Transverse colon (tissue), 4 donors: Measurements from ENCODE around the gene ENDOG. TPM values are rescaled to one million over a fixed set of nuclear protein-coding genes. Genes with fewer than 3 reads are reported as not detected.
"Not testable (repeated sequence)": the region's sequence is repeated elsewhere in the genome, so short reads cannot be mapped to it uniquely, and the experiment has no call there.

Experiments used
- DNase-seq: peaks from one replicate; pipeline ENCODE4 v3.0.0-alpha.2; 2019
- H3K27ac ChIP-seq, 4 donors: fragments of 200-600 bp; sonication (generic); 2 replicates each; pipeline ENCODE4 v1.5.1; 2016 to 2018; ENCODE audit warnings: inconsistent platforms in 4 of 4
- H3K27me3 ChIP-seq: fragments of 200-600 bp; sonication (generic); 2 replicates; pipeline ENCODE4 v1.5.1; 2017; ENCODE audit warnings: inconsistent platforms
- H3K36me3 ChIP-seq, 4 donors: fragments of 200-600 bp; sonication (generic); 2 replicates each; pipeline ENCODE4 v1.5.1; 2017 to 2019; ENCODE audit warnings: inconsistent platforms in 4 of 4
- H3K4me1 ChIP-seq, 4 donors: fragments of 200-600 bp; sonication (generic); 2 replicates each; pipeline ENCODE4 v1.5.1; 2017 to 2020; ENCODE audit warnings: inconsistent platforms in 4 of 4
- H3K4me3 ChIP-seq, 4 donors: fragments of 200-600 bp; sonication (generic); 1 replicate in 1 of 4; 2 replicates in 3 of 4; pipeline versions ENCODE4 v1.5.1 to v1.6.1; 2017 to 2019; ENCODE audit warnings: inconsistent platforms in 4 of 4
- H3K9me3 ChIP-seq, 2 donors: fragments of 200-600 bp; sonication (generic); 2 replicates each; pipeline ENCODE4 v1.5.1; 2017 to 2019; ENCODE audit warnings: inconsistent platforms in 2 of 2
- CTCF ChIP-seq, 5 experiments: fragments of 200-600 bp in 3 of 5; fragments of 450-650 bp in 2 of 5; sonication (generic) in 3 of 5; IDR thresholded peaks; 1 replicate in 2 of 5; 2 replicates in 3 of 5; pipeline ENCODE4 v1.5.1; 2016 to 2017; ENCODE audit warnings: antibody characterized with exemption in 5 of 5, inconsistent platforms in 3 of 5, mild to moderate bottlenecking in 2 of 5, moderate library complexity in 1 of 5
- EP300 ChIP-seq: sonication (generic); formaldehyde crosslinking; IDR thresholded peaks from one replicate; pipeline ENCODE4 v1.6.1; 2017; ENCODE audit warnings: antibody characterized with exemption, low read depth
- POLR2A ChIP-seq: fragments of 450-650 bp; IDR thresholded peaks from one replicate; pipeline ENCODE4 v1.6.1; 2016; ENCODE audit warnings: antibody characterized with exemption, mild to moderate bottlenecking, moderate library complexity
- POLR2AphosphoS5 ChIP-seq, 3 donors: sonication (generic); formaldehyde crosslinking; IDR thresholded peaks; one replicate each; pipeline ENCODE4 v1.6.1; 2016; ENCODE audit warnings: antibody characterized with exemption in 3 of 3
- WGBS, 2 donors: methylation state at CpG; one replicate each; pipeline ENCODE4 v1.1.5; 2018; ENCODE audit warnings: low coverage in 1 of 2; 5-methylcytosine and 5-hydroxymethylcytosine counted together
- in situ Hi-C, 4 donors: fragments of 200-750 bp; cut with MboI; loops; one replicate each; pipeline versions ENCODE4 v1.15.0 to v1.15.1; 2017; ENCODE audit warnings: low sequenced_read_pairs in 3 of 4, low pct_ligation_motif_present in 1 of 4, low pct_unique_long_range_greater_than_20kb in 1 of 4
- intact Hi-C: fragments of 100-400 bp; cut with DNase I; formaldehyde crosslinking; loops from one replicate; pipeline ENCODE4 v1.15.1; 2023; ENCODE audit warnings: low total_unique reads
- total RNA-seq, 4 donors: library from RNA; depleted of rRNA; stranded (reverse); fragments of >200 nt; gene quantifications; one replicate each; pipeline ENCODE4 v1.1.0, GENCODE V29; 2016

Gene ENDOG
- total RNA-seq, 4 donors from 2014 or later: 29.7 to 83.0 (median 52.8) TPM

GRCh38 chr9:128771094-128771721 lies 47.1 kb upstream of the ENDOG start:
- 1% methylated on average over 28 of the region's 28 CpGs; no CpG with 5 or more reads in 1 of the 2 donors for WGBS, 2 donors
- Histone ChIP-seq H3K9me3 (no peaks in the 10 kb centered on the region), H3K36me3 (no peaks in the 10 kb centered on the region), H3K27me3 (no peaks in the 10 kb centered on the region), H3K27ac (peak overlapping the region; percentile 91 to 96 (median 94)), H3K4me3 (peak overlapping the region; percentile 76 to 94 (median 84)), H3K4me1 (peaks cover 9 to 21% (median 14%) of the 10 kb centered on the region in 4 donors)
- DNase-seq: peak; percentile 40
- in situ Hi-C loops (no loop called here), intact Hi-C loops (no loop called here)
- TF ChIP-seq POLR2A (no peak), CTCF (IDR thresholded peaks at IDR 0.05) (no peak), EP300 (no peak), POLR2AphosphoS5 (IDR thresholded peaks at IDR 0.05) (no peak)

- DNase-seq: peak; percentile 96
- Histone ChIP-seq H3K9me3 (no peaks in the 10 kb centered on the region), H3K4me3 (peak within 1 kb of the TSS; percentile 76 to 94 (median 84)), H3K27ac (peak within 1 kb of the TSS; percentile 91 to 96 (median 94)), H3K4me1 (peaks cover 9 to 21% (median 14%) of the 10 kb centered on the region in 4 donors), H3K36me3 (no peaks in the 10 kb centered on the region), H3K27me3 (no peaks in the 10 kb centered on the region)
- in situ Hi-C loops: no loop called here
- intact Hi-C loops: loop anchor here (1.0 kb wide), 1 partner anchor 15 kb away; the partner anchor contains the start of gene TBC1D13
- TF ChIP-seq POLR2A: peak; percentile 75
- TF ChIP-seq CTCF (IDR thresholded peaks at IDR 0.05): peak in 1 of 5 experiments; percentile 9
- peak; percentile 59 for TF ChIP-seq EP300
- peak; percentile 82 to 88 (median 88) for TF ChIP-seq POLR2AphosphoS5 (IDR thresholded peaks at IDR 0.05)
- 0 to 5% methylated on average over 7 to 61 of the region's 72 CpGs for WGBS, 2 donors
Measured at GRCh38 chr9:128771745-128772519, 46.4 kb upstream of the ENDOG start, which contains the start of gene ZER1. Gene ZER1 (minus strand): TSS chr9:128771927. CDS start chr9:128755565, 16,362 bp downstream.

- Histone ChIP-seq H3K27ac (no peak overlapping the region), H3K4me3 (no peak overlapping the region), H3K36me3 (no peaks in the 10 kb centered on the region), H3K4me1 (peaks cover 9 to 21% (median 14%) of the 10 kb centered on the region in 4 donors), H3K27me3 (no peaks in the 10 kb centered on the region), H3K9me3 (no peaks in the 10 kb centered on the region)
- 86% methylated on average over 5 of the region's 5 CpGs; no CpG with 5 or more reads in 1 of the 2 donors for WGBS, 2 donors
- no peak for TF ChIP-seq POLR2AphosphoS5 (IDR thresholded peaks at IDR 0.05)
- TF ChIP-seq EP300: no peak
- no peak for TF ChIP-seq CTCF (IDR thresholded peaks at IDR 0.05)
- TF ChIP-seq POLR2A: no peak
- intact Hi-C loops: no loop called here
- in situ Hi-C loops: no loop called here
- DNase-seq: no peak
Measured at GRCh38 chr9:128773049-128773448, 45.3 kb upstream of the ENDOG start.

- in situ Hi-C loops (no loop called here), intact Hi-C loops (no loop called here)
- Histone ChIP-seq H3K4me3 (no peak overlapping the region), H3K27me3 (no peaks in the 10 kb centered on the region), H3K9me3 (no peaks in the 10 kb centered on the region), H3K4me1 (peaks cover 9 to 18% (median 14%) of the 10 kb centered on the region in 4 donors), H3K27ac (no peak overlapping the region), H3K36me3 (no peaks in the 10 kb centered on the region)
- TF ChIP-seq EP300: no peak
- 93 to 100% methylated on average over 1 of the region's 1 CpG for WGBS, 2 donors
- DNase-seq: no peak
Measured at GRCh38 chr9:128774804-128775203, 43.5 kb upstream of the ENDOG start.

- H3K27ac ChIP-seq, in situ Hi-C loops, DNase-seq, intact Hi-C loops, H3K27me3 ChIP-seq, H3K9me3 ChIP-seq, H3K4me3 ChIP-seq, H3K4me1 ChIP-seq, H3K36me3 ChIP-seq: not testable (repeated sequence)
- WGBS, 2 donors: 80% methylated on average over 1 of the region's 27 CpGs; no CpG with 5 or more reads in 1 of the 2 donors
Measured at GRCh38 chr9:128780093-128780492, 38.2 kb upstream of the ENDOG start.
